ENCODE data around the gene SH3BGRL2. TPM values are rescaled to one million over a fixed set of nuclear protein-coding genes. Genes with fewer than 3 reads are reported as not detected.
A peak's percentile ranks its signal among the peaks of the same experiment; 100 is the strongest.

Gene SH3BGRL2
- total RNA-seq, 1 experiment from 2014 or later = 5.2 TPM

DNA sequence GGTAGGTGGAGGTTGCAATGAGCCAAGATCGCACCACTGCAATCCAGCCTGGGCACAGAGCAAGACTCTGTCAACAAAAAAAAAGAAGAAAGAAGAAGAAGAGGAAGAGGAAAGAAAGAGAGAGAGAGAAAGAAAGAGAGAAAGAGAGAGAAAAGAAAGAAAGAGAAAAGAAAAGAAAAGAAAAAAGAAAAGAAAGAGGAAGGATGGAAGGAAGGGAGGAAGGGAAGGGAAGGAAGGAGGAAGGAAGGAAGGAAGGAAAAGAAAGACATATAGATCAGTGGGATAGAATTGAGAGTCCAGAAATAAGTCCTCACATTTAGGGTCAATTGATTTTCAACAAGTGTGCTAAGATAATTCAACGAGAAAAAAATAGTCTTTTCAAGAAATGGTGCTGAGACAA lies 34.0 kb upstream of the SH3BGRL2 start:
- DNase-seq (ENCODE audit: low read depth, low spot score) = no peak
- intact Hi-C loops (cut with micrococcal nuclease) = no loop called here
- CTCF ChIA-PET = no interaction called here
- Histone ChIP-seq H3K4me3 (replicated peaks in 1 of 2; ENCODE audit: low read depth in 1 of 2, low read length in 2 of 2) (no peak overlapping the region), H3K27me3 (ENCODE audit: insufficient read depth, low read length) (no peaks in the 10 kb centered on the region), H3K4me2 (ENCODE audit: low read length) (no peak overlapping the region), H3K27ac (ENCODE audit: low read depth, low read length) (no peak overlapping the region), H3K36me3 (ENCODE audit: control insufficient read depth in 1 of 2, insufficient read depth in 2 of 2, low read length in 2 of 2) (no peaks in the 10 kb centered on the region), H3K9ac (ENCODE audit: low read length) (no peak overlapping the region), H3K9me2 (ENCODE audit: insufficient read depth) (no peaks in the 10 kb centered on the region), H3K9me3 (ENCODE audit: control insufficient read depth in 1 of 2, insufficient read depth in 1 of 2, low read depth in 1 of 2, low read length in 2 of 2) (no peaks in the 10 kb centered on the region), H2AFZ (ENCODE audit: low read depth, low read length, poor library complexity, severe bottlenecking) (peak overlapping the region; percentile 37), H3K79me2 (ENCODE audit: insufficient read depth, low read length) (no peaks in the 10 kb centered on the region), H3K4me1 (ENCODE audit: control insufficient read depth in 1 of 2, insufficient read depth in 2 of 2, low read length in 2 of 2) (peaks cover 10 to 12% of the 10 kb centered on the region in 2 experiments; a peak in 3 of 4 replicates), H4K20me1 (ENCODE audit: insufficient read depth) (no peaks in the 10 kb centered on the region)
- ATAC-seq = no peak
- RAD21 ChIA-PET (ENCODE audit: low non-redundant PET in 1 of 2, low total read pairs in 2 of 2, uncharacterized antibody in 2 of 2, unreplicated experiment in 2 of 2) = no interaction called here
- BruUV-seq (replicated peaks) = no TSS peak
- no peak for TF ChIP-seq CEBPB (IDR thresholded peaks at IDR 0.05; ENCODE audit: low read depth)
- no peak for TF ChIP-seq POLR2AphosphoS5 (IDR thresholded peaks at IDR 0.05; ENCODE audit: low read depth, low read length)
- TF ChIP-seq, protein P1, sequence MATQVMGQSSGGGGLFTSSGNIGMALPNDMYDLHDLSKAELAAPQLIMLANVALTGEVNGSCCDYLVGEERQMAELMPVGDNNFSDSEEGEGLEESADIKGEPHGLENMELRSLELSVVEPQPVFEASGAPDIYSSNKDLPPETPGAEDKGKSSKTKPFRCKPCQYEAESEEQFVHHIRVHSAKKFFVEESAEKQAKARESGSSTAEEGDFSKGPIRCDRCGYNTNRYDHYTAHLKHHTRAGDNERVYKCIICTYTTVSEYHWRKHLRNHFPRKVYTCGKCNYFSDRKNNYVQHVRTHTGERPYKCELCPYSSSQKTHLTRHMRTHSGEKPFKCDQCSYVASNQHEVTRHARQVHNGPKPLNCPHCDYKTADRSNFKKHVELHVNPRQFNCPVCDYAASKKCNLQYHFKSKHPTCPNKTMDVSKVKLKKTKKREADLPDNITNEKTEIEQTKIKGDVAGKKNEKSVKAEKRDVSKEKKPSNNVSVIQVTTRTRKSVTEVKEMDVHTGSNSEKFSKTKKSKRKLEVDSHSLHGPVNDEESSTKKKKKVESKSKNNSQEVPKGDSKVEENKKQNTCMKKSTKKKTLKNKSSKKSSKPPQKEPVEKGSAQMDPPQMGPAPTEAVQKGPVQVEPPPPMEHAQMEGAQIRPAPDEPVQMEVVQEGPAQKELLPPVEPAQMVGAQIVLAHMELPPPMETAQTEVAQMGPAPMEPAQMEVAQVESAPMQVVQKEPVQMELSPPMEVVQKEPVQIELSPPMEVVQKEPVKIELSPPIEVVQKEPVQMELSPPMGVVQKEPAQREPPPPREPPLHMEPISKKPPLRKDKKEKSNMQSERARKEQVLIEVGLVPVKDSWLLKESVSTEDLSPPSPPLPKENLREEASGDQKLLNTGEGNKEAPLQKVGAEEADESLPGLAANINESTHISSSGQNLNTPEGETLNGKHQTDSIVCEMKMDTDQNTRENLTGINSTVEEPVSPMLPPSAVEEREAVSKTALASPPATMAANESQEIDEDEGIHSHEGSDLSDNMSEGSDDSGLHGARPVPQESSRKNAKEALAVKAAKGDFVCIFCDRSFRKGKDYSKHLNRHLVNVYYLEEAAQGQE (IDR thresholded peaks at IDR 0.05; ENCODE audit: low read depth) = no peak
- no peak for TF ChIP-seq SIN3A (IDR thresholded peaks at IDR 0.05; ENCODE audit: low read depth)
- TF ChIP-seq ZNF274 (IDR thresholded peaks at IDR 0.05; ENCODE audit: low read depth, low read length) = no peak
- no peak for TF ChIP-seq EGR1 (IDR thresholded peaks at IDR 0.05; ENCODE audit: low read depth)
- TF ChIP-seq FOSL1 (IDR thresholded peaks at IDR 0.05; ENCODE audit: low read depth) = no peak
- TF ChIP-seq, protein P2, sequence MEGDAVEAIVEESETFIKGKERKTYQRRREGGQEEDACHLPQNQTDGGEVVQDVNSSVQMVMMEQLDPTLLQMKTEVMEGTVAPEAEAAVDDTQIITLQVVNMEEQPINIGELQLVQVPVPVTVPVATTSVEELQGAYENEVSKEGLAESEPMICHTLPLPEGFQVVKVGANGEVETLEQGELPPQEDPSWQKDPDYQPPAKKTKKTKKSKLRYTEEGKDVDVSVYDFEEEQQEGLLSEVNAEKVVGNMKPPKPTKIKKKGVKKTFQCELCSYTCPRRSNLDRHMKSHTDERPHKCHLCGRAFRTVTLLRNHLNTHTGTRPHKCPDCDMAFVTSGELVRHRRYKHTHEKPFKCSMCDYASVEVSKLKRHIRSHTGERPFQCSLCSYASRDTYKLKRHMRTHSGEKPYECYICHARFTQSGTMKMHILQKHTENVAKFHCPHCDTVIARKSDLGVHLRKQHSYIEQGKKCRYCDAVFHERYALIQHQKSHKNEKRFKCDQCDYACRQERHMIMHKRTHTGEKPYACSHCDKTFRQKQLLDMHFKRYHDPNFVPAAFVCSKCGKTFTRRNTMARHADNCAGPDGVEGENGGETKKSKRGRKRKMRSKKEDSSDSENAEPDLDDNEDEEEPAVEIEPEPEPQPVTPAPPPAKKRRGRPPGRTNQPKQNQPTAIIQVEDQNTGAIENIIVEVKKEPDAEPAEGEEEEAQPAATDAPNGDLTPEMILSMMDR (IDR thresholded peaks at IDR 0.05 in 2 of 3, conservative IDR thresholded peaks at IDR 0.05 in 1 of 3; ENCODE audit: borderline replicate concordance in 1 of 3, insufficient read depth in 1 of 3, low read depth in 2 of 3, low read length in 2 of 3) = no peak
- TF ChIP-seq EZH2 (IDR thresholded peaks at IDR 0.05) = no peak
- TF ChIP-seq JUND (IDR thresholded peaks at IDR 0.05) = no peak
- TF ChIP-seq ELF1 (IDR thresholded peaks at IDR 0.05; ENCODE audit: borderline replicate concordance, low read depth) = no peak
- no peak for TF ChIP-seq CBX3 (IDR thresholded peaks at IDR 0.05; ENCODE audit: low read depth)
- TF ChIP-seq SRF (IDR thresholded peaks at IDR 0.05; ENCODE audit: low read depth) = no peak
- TF ChIP-seq, protein P3, sequence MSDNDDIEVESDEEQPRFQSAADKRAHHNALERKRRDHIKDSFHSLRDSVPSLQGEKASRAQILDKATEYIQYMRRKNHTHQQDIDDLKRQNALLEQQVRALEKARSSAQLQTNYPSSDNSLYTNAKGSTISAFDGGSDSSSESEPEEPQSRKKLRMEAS (IDR thresholded peaks at IDR 0.05) = no peak
- no peak for TF ChIP-seq SP1 (IDR thresholded peaks at IDR 0.05; ENCODE audit: low read depth)
- no peak for TF ChIP-seq EZH2phosphoT487 (IDR thresholded peaks at IDR 0.05; ENCODE audit: borderline replicate concordance)
- TF ChIP-seq, protein P4, sequence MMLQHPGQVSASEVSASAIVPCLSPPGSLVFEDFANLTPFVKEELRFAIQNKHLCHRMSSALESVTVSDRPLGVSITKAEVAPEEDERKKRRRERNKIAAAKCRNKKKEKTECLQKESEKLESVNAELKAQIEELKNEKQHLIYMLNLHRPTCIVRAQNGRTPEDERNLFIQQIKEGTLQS (IDR thresholded peaks at IDR 0.05) = no peak
- no peak for TF ChIP-seq ZFX (IDR thresholded peaks at IDR 0.05)
- TF ChIP-seq YY1 (IDR thresholded peaks at IDR 0.05; ENCODE audit: extremely low read depth, insufficient replicate concordance, low read depth, low read length) = no peak
- no peak for TF ChIP-seq TCF7L2 (IDR thresholded peaks at IDR 0.05; ENCODE audit: borderline replicate concordance, extremely low read depth, insufficient read depth, insufficient read length)
- POLR2A ChIA-PET = no interaction called here

Measured in HCT116 (cell line).